ENCODE measurements around the gene H2AZ2.

H2AZ2 gene

DNA sequence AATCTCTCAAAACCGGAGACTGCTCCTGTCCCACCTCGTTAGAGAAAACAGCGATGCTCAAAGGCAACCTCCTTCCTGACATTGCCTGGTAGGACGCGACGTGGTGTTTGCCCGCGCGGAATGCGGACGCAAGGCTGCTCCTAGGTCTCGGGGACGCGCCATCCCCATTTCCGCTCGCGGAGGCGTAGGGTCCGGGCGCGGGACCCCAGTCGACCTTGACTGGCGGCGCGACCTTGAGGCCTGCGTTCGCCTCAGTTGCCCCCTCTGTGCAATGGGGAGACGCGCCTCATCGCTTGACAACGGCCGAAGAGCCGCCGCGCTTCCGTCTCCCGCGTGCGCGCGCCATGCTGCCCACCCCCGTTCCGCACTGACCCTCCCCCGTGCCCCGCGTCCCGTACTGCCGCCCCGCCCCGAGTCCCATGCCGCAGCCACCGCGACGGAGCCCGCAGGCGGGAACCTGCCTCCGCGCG, 51.8 kb downstream of the H2AZ2 start:
- Mint-ChIP-seq H3K9me3 (no peaks in the 10 kb centered on the region), H3K27ac (peak overlapping the region; percentile 94 to 99 (median 99)), H3K27me3 (ENCODE audit: low read depth) (no peaks in the 10 kb centered on the region), H3K4me1 (peaks cover 25% of the 10 kb centered on the region), H3K4me3 (peak overlapping the region; percentile 93 to 98 (median 95)), H3K36me3 (ENCODE audit: low read depth) (peaks cover 30% of the 10 kb centered on the region)
- TF ChIP-seq, protein P1, sequence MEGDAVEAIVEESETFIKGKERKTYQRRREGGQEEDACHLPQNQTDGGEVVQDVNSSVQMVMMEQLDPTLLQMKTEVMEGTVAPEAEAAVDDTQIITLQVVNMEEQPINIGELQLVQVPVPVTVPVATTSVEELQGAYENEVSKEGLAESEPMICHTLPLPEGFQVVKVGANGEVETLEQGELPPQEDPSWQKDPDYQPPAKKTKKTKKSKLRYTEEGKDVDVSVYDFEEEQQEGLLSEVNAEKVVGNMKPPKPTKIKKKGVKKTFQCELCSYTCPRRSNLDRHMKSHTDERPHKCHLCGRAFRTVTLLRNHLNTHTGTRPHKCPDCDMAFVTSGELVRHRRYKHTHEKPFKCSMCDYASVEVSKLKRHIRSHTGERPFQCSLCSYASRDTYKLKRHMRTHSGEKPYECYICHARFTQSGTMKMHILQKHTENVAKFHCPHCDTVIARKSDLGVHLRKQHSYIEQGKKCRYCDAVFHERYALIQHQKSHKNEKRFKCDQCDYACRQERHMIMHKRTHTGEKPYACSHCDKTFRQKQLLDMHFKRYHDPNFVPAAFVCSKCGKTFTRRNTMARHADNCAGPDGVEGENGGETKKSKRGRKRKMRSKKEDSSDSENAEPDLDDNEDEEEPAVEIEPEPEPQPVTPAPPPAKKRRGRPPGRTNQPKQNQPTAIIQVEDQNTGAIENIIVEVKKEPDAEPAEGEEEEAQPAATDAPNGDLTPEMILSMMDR (IDR thresholded peaks at IDR 0.05; ENCODE audit: unreplicated experiment in 3 of 3): no peak

DNA sequence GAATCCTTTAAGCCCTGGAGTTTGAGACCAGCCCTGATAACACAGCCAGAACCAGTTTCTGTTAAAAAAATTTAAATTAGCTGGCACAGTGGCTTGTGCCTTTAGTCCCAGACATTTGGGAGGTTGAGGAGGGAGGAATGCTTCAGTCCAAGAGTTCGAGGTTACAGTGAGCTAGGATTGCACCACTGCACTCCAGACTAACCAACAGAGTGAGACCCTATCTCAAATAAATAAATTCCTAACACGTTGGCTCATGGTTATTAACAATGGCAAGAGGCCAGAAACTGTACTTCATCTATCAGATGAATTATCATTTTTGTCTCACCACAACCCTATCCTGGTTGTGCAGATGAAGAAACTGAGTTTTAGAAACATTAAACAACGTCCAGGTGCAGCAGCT, 53.6 kb downstream of the H2AZ2 start:
- Mint-ChIP-seq H3K27ac (no peak overlapping the region), H3K9me3 (no peaks in the 10 kb centered on the region)

DNA sequence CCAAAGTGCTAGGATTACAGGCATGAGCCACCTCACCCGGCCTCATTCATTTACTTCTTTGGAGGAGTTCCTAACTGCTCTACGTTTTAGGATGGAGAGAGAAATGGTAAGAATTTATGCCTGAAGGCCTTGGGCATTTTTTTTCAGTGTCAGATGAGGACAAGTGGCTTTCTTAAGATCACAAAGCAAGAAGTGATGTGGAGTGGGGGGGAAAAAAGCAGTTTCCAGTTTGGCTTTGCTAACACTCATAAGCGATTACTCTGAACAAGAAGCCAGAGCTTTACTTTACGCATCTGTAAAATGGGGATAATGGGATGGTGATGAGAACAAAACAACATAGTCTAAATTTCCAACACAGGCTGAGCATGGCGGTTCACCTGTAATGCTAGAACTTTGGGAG, 54.0 kb downstream of the H2AZ2 start:
- peak overlapping the region; percentile 56 to 78 (median 68) for H3K4me3 Mint-ChIP-seq

More for the DNA sequence above, 53.6 kb downstream of the H2AZ2 start:
- TF ChIP-seq, protein P1 (IDR thresholded peaks at IDR 0.05; ENCODE audit: unreplicated experiment in 3 of 3): no peak
- H3K4me1 Mint-ChIP-seq: peaks cover 19% of the 10 kb centered on the region
- H3K36me3 Mint-ChIP-seq (ENCODE audit: low read depth): peaks cover 13% of the 10 kb centered on the region
- no peaks in the 10 kb centered on the region for H3K27me3 Mint-ChIP-seq (ENCODE audit: low read depth)
- H3K4me3 Mint-ChIP-seq: peak overlapping the region in 2 of 3 experiments; percentile 56 to 78

DNA sequence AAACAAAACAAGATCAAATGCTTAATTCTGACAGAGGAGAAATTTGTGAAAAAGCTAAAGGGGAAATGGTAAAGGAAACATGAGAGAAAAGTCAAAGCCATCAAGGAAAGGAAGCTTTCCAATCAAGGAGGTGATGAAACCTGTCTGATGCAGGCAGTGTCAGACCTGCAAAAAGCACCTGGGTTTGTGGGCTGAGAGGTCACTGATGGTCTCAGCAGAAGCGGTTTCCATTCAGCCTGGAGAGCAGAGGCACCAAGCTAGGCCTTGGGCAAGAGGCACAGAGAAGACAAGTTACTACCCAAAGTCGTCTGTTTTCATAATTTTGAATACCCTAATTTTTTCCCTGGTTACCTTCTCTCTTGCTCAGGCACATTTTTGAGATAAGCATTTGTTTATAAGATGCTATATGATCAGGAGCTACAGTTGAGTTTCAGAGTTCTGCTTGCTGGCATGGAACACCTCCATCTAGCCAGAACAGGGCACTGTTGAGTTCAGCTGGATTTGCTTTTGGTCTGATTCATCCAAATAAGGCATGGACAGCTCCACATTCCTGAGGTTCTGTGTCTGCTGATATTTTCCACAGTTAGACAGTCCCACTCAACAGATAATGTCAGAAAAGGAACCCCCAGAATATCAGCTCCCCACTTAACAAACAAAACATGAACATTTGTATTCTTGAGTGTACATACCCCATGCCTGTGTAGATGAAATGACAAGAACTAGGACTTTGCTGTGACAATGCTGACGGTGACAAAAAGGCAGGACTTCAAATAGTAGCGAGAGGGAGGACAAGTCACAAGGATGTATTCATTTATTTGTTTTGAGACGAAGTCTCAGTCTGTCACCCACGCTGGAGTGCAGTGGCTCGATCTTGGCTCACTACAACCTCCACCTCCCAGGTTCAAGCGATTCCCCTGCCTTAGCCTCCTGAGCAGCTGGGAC, 56.3 kb downstream of the H2AZ2 start:
- Mint-ChIP-seq H3K27ac (peak overlapping the region in 2 of 3 experiments; percentile 43 to 46), H3K9me3 (no peaks in the 10 kb centered on the region), H3K4me1 (peaks cover 4% of the 10 kb centered on the region), H3K4me3 (peak overlapping the region in 1 of 3 experiments; percentile 61), H3K27me3 (ENCODE audit: low read depth) (no peaks in the 10 kb centered on the region), H3K36me3 (ENCODE audit: low read depth) (no peaks in the 10 kb centered on the region)
- TF ChIP-seq, protein P1 (IDR thresholded peaks at IDR 0.05; ENCODE audit: unreplicated experiment in 3 of 3): no peak

More for the DNA sequence above, 54.0 kb downstream of the H2AZ2 start:
- Mint-ChIP-seq H3K4me1 (peaks cover 18% of the 10 kb centered on the region), H3K9me3 (no peaks in the 10 kb centered on the region), H3K27ac (peak overlapping the region in 2 of 3 experiments; percentile 25 to 27), H3K36me3 (ENCODE audit: low read depth) (peaks cover 12% of the 10 kb centered on the region), H3K27me3 (ENCODE audit: low read depth) (no peaks in the 10 kb centered on the region)
- TF ChIP-seq, protein P1 (IDR thresholded peaks at IDR 0.05; ENCODE audit: unreplicated experiment in 3 of 3): no peak

DNA sequence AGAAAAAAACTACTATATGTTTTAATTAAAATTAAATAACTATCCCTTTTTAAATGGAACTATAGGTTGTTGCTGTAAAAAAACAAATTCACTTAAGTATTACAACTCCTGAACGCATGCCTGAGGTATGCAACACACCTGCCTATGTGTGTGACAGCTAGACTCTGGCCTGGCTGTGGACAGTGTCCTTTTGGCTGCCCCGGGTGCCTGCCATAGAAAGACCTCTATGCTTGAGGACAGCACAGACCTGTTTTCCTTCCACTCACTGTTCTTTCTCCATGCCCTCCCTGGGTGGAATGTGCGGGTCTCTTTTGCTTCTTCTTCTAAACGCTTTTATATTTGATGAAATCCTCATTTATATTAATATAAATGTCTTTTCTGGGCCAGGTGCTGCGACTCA, 57.9 kb downstream of the H2AZ2 start:
- H3K36me3 Mint-ChIP-seq (ENCODE audit: low read depth): no peaks in the 10 kb centered on the region
- peaks cover 4% of the 10 kb centered on the region for H3K4me1 Mint-ChIP-seq
- H3K27ac Mint-ChIP-seq: no peak overlapping the region
- TF ChIP-seq, protein P1 (IDR thresholded peaks at IDR 0.05; ENCODE audit: unreplicated experiment in 3 of 3): no peak
- no peaks in the 10 kb centered on the region for H3K9me3 Mint-ChIP-seq
- no peak overlapping the region for H3K4me3 Mint-ChIP-seq
- H3K27me3 Mint-ChIP-seq (ENCODE audit: low read depth): no peaks in the 10 kb centered on the region

All from nephron (organoid).